ENCODE data around the gene BBIP1.

BBIP1 gene

GRCh38 chr10:110863361-110863760 is 55.6 kb downstream of the BBIP1 start:
- Histone ChIP-seq H3K4me2 (ENCODE audit: insufficient read depth, low read length) (no peak overlapping the region), H3K36me3 (ENCODE audit: insufficient read depth, low read length) (no peaks in the 10 kb centered on the region), H2AFZ (ENCODE audit: low read depth, low read length) (no peak overlapping the region), H3K4me1 (ENCODE audit: insufficient read depth, low read length) (peaks cover 17% of the 10 kb centered on the region), H3K9me3 (ENCODE audit: insufficient read depth, low read length, severe bottlenecking) (no peaks in the 10 kb centered on the region), H4K20me1 (ENCODE audit: insufficient read depth, low read length) (no peaks in the 10 kb centered on the region), H3K27me3 (ENCODE audit: insufficient read depth, low read length, poor library complexity) (no peaks in the 10 kb centered on the region), H3K27ac (ENCODE audit: low read length) (no peak overlapping the region), H3K79me2 (ENCODE audit: insufficient read depth, low read length) (no peaks in the 10 kb centered on the region), H3K9ac (ENCODE audit: low read depth, low read length) (no peak overlapping the region), H3K4me3 (ENCODE audit: low read depth in 1 of 2, low read length in 2 of 2) (no peak overlapping the region)
- ATAC-seq (ENCODE audit: insufficient read depth, low read depth) (no peak), DNase-seq (no peak)
- TF ChIP-seq EZH2 (IDR thresholded peaks at IDR 0.05; ENCODE audit: borderline replicate concordance, low read depth, low read length, severe bottlenecking) (no peak), CTCF (IDR thresholded peaks at IDR 0.05; ENCODE audit: borderline replicate concordance, extremely low read depth, low read length, poor library complexity, severe bottlenecking) (no peak)

- TF ChIP-seq CTCF (IDR thresholded peaks at IDR 0.05; ENCODE audit: borderline replicate concordance, extremely low read depth, low read length, poor library complexity, severe bottlenecking) (no peak), EZH2 (IDR thresholded peaks at IDR 0.05; ENCODE audit: borderline replicate concordance, low read depth, low read length, severe bottlenecking) (no peak)
- no peak overlapping the region for H3K4me3 ChIP-seq (ENCODE audit: low read depth in 1 of 2, low read length in 2 of 2)
- H3K27me3 ChIP-seq (ENCODE audit: insufficient read depth, low read length, poor library complexity), result no peaks in the 10 kb centered on the region
- H3K27ac ChIP-seq (ENCODE audit: low read length), result no peak overlapping the region
- no peak overlapping the region for H3K9ac ChIP-seq (ENCODE audit: low read depth, low read length)
- no peaks in the 10 kb centered on the region for H3K36me3 ChIP-seq (ENCODE audit: insufficient read depth, low read length)
- H3K9me3 ChIP-seq (ENCODE audit: insufficient read depth, low read length, severe bottlenecking), result no peaks in the 10 kb centered on the region
- DNase-seq (no peak), ATAC-seq (ENCODE audit: insufficient read depth, low read depth) (no peak)
- H3K4me1 ChIP-seq (ENCODE audit: insufficient read depth, low read length), result peaks cover 21% of the 10 kb centered on the region
- H2AFZ ChIP-seq (ENCODE audit: low read depth, low read length), result no peak overlapping the region
- H3K79me2 ChIP-seq (ENCODE audit: insufficient read depth, low read length), result no peaks in the 10 kb centered on the region
- H3K4me2 ChIP-seq (ENCODE audit: insufficient read depth, low read length), result no peak overlapping the region
- no peaks in the 10 kb centered on the region for H4K20me1 ChIP-seq (ENCODE audit: insufficient read depth, low read length)
These were observed 56.0 kb downstream of the BBIP1 start for GRCh38 chr10:110862961-110863360.

- Histone ChIP-seq H3K9me3 (ENCODE audit: insufficient read depth, low read length, severe bottlenecking) (no peaks in the 10 kb centered on the region), H3K4me3 (ENCODE audit: low read depth in 1 of 2, low read length in 2 of 2) (no peak overlapping the region), H3K27me3 (ENCODE audit: insufficient read depth, low read length, poor library complexity) (no peaks in the 10 kb centered on the region), H3K4me2 (ENCODE audit: insufficient read depth, low read length) (no peak overlapping the region), H3K36me3 (ENCODE audit: insufficient read depth, low read length) (no peaks in the 10 kb centered on the region), H3K9ac (ENCODE audit: low read depth, low read length) (no peak overlapping the region), H3K27ac (ENCODE audit: low read length) (no peak overlapping the region), H3K4me1 (ENCODE audit: insufficient read depth, low read length) (peaks cover 24% of the 10 kb centered on the region), H2AFZ (ENCODE audit: low read depth, low read length) (no peak overlapping the region), H3K79me2 (ENCODE audit: insufficient read depth, low read length) (no peaks in the 10 kb centered on the region), H4K20me1 (ENCODE audit: insufficient read depth, low read length) (no peaks in the 10 kb centered on the region)
- no peak for ATAC-seq (ENCODE audit: insufficient read depth, low read depth)
- no peak for TF ChIP-seq CTCF (IDR thresholded peaks at IDR 0.05; ENCODE audit: borderline replicate concordance, extremely low read depth, low read length, poor library complexity, severe bottlenecking)
- no peak for TF ChIP-seq EZH2 (IDR thresholded peaks at IDR 0.05; ENCODE audit: borderline replicate concordance, low read depth, low read length, severe bottlenecking)
- no peak for DNase-seq
These were observed 56.9 kb downstream of the BBIP1 start for GRCh38 chr10:110861930-110862649.

Data from DND-41 (cell line).